HCT116 (cell line): ENCODE results near the gene CARNS1.

Experiments
- CEBPB ChIP-seq: IDR thresholded peaks from 2 replicates; pipeline ENCODE4 v1.6.1; 2012; ENCODE audit warnings: low read depth
- CTCF ChIP-seq, 3 experiments: fragments of 200-600 bp in 1 of 3; sonication (generic) in 1 of 3; IDR thresholded peaks in 2 of 3; conservative IDR thresholded peaks in 1 of 3; 2 replicates each; pipeline ENCODE4 v1.5.1; 2012 to 2017; ENCODE audit warnings: low read depth in 2 of 3, low read length in 2 of 3, antibody characterized with exemption in 1 of 3, borderline replicate concordance in 1 of 3, control low read depth in 1 of 3, mild to moderate bottlenecking in 1 of 3, mixed read lengths in 1 of 3, mixed run types in 1 of 3, moderate library complexity in 1 of 3; ENCODE audit not compliant: insufficient read depth in 1 of 3
- EZH2 ChIP-seq: fragments of 200-600 bp; sonication (generic); IDR thresholded peaks from 2 replicates; pipeline ENCODE4 v1.6.1; 2017; ENCODE audit warnings: antibody characterized with exemption, mixed run types
- POLR2A ChIP-seq: IDR thresholded peaks from 2 replicates; pipeline ENCODE4 v1.7.0; 2011; ENCODE audit warnings: borderline replicate concordance; ENCODE audit not compliant: insufficient read depth, insufficient read length; ENCODE audit errors: extremely low read depth
- POLR2AphosphoS5 ChIP-seq: IDR thresholded peaks from 2 replicates; pipeline ENCODE4 v1.6.1; 2011; ENCODE audit warnings: mild to moderate bottlenecking, low read depth, low read length, moderate library complexity
- SIN3A ChIP-seq: IDR thresholded peaks from 2 replicates; pipeline ENCODE4 v1.6.1; 2012; ENCODE audit warnings: low read depth
- TF ChIP-seq, protein P1 (sequence below): IDR thresholded peaks from 2 replicates; pipeline ENCODE4 v1.6.1; 2011; ENCODE audit warnings: mild to moderate bottlenecking, low read length, moderate library complexity; ENCODE audit not compliant: insufficient replicate concordance; ENCODE audit errors: extremely low read depth

DNA sequence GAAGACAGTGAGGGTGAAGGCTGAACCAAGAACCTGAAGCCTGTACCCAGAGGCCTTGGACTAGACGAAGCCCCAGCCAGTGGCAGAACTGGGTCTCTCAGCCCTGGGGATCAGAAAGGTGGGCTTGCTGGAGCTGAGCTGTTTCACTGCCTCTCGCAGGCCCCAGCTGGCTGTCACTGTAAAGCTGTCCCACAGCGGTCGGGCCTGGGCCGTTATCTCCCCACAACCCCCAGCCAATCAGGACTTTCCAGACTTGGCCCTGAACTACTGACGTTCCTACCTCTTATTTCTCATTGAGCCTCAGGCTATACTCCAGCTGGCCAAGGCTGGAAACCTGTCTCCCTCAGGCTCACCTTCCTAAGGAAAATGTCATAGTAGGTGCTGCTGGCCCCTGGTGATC, 17.9 kb upstream of the CARNS1 start:
- TF ChIP-seq, protein P1, sequence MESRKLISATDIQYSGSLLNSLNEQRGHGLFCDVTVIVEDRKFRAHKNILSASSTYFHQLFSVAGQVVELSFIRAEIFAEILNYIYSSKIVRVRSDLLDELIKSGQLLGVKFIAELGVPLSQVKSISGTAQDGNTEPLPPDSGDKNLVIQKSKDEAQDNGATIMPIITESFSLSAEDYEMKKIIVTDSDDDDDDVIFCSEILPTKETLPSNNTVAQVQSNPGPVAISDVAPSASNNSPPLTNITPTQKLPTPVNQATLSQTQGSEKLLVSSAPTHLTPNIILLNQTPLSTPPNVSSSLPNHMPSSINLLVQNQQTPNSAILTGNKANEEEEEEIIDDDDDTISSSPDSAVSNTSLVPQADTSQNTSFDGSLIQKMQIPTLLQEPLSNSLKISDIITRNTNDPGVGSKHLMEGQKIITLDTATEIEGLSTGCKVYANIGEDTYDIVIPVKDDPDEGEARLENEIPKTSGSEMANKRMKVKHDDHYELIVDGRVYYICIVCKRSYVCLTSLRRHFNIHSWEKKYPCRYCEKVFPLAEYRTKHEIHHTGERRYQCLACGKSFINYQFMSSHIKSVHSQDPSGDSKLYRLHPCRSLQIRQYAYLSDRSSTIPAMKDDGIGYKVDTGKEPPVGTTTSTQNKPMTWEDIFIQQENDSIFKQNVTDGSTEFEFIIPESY: no peak
- TF ChIP-seq CTCF (IDR thresholded peaks at IDR 0.05 in 2 of 3, conservative IDR thresholded peaks at IDR 0.05 in 1 of 3; ENCODE audit: borderline replicate concordance in 1 of 3, insufficient read depth in 1 of 3, low read depth in 2 of 3, low read length in 2 of 3) (no peak), SIN3A (no peak), CEBPB (no peak), POLR2AphosphoS5 (no peak), POLR2A (no peak), EZH2 (no peak)
